Measurements from ENCODE around the gene ZNF45. TPM values are rescaled to one million over a fixed set of nuclear protein-coding genes. Genes with fewer than 3 reads are reported as not detected.

ZNF45 gene
- total and polyA plus RNA-seq, 2 donors (not counting 3 experiments of a cell fraction or from before 2014, with no cell fraction given), result 6.1 to 10.8 TPM

DNA sequence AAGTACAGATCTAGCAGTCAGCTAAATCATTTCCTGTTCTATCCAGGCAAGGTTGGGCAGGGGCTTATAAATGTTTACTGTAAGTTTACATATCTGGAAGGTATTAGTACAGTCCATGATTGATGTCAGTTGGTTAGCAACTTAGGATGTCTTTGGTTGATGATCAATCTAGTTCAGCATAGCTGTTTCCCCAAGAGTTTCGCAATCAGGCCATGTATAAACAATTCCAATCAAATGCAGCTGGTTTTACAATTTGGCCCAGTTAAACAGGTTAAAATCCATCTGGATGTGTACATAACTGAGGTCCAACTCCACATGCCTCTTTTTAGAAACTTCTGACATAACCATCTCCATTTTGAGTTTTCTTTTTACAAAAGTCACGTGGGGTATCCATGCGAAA, 22.8 kb upstream of the ZNF45 start:
- Histone ChIP-seq H3K27me3 (ENCODE audit: control insufficient read depth in 2 of 2, insufficient read depth in 2 of 2, low read length in 2 of 2) (no peaks in the 10 kb centered on the region), H3K36me3 (ENCODE audit: control insufficient read depth in 2 of 2, extremely low read depth in 1 of 2, insufficient read depth in 2 of 2, low read length in 2 of 2) (no peaks in the 10 kb centered on the region), H3K27ac (ENCODE audit: insufficient read depth, low read depth, low read length) (no peak overlapping the region), H3K9me3 (replicated peaks; ENCODE audit: control insufficient read depth, insufficient read depth, low read length) (no peaks in the 10 kb centered on the region), H3K4me2 (ENCODE audit: insufficient read depth, low read length) (no peak overlapping the region), H3K9me1 (replicated peaks; ENCODE audit: control insufficient read depth, extremely low read depth, insufficient read depth, low read length) (no peaks in the 10 kb centered on the region), H4K20me1 (replicated peaks; ENCODE audit: control insufficient read depth, extremely low read depth, insufficient read depth, low read length) (no peaks in the 10 kb centered on the region), H3K4me1 (ENCODE audit: control insufficient read depth, extremely low read depth, insufficient read depth, low read length) (no peaks in the 10 kb centered on the region), H3K9ac (replicated peaks; ENCODE audit: extremely low read depth, insufficient read depth, low read length) (no peak overlapping the region), H2AFZ (ENCODE audit: low read depth, low read length) (no peak overlapping the region), H3K4me3 (replicated peaks in 1 of 3; ENCODE audit: insufficient read depth in 1 of 3, low read depth in 1 of 3, low read length in 3 of 3) (no peak overlapping the region), H3K79me2 (ENCODE audit: control insufficient read depth, insufficient read depth, low read length) (no peaks in the 10 kb centered on the region)
- DNase-seq (ENCODE audit: low read depth, low spot score) (no peak), FAIRE-seq (no peak)
- intact Hi-C loops (cut with micrococcal nuclease) (no loop called here), dilution Hi-C loops (cut with MboI; ENCODE audit: extremely low pct_ligation_motif_present, low sequenced_read_pairs) (no loop called here)
- TF ChIP-seq MYC (IDR thresholded peaks at IDR 0.05; ENCODE audit: low read depth, low read length) (no peak), POLR2AphosphoS5 (IDR thresholded peaks at IDR 0.05; ENCODE audit: insufficient read depth, low read depth, low read length) (no peak), FOS (IDR thresholded peaks at IDR 0.05; ENCODE audit: borderline replicate concordance, insufficient read depth, low read length) (no peak)
- TF ChIP-seq, protein P1, sequence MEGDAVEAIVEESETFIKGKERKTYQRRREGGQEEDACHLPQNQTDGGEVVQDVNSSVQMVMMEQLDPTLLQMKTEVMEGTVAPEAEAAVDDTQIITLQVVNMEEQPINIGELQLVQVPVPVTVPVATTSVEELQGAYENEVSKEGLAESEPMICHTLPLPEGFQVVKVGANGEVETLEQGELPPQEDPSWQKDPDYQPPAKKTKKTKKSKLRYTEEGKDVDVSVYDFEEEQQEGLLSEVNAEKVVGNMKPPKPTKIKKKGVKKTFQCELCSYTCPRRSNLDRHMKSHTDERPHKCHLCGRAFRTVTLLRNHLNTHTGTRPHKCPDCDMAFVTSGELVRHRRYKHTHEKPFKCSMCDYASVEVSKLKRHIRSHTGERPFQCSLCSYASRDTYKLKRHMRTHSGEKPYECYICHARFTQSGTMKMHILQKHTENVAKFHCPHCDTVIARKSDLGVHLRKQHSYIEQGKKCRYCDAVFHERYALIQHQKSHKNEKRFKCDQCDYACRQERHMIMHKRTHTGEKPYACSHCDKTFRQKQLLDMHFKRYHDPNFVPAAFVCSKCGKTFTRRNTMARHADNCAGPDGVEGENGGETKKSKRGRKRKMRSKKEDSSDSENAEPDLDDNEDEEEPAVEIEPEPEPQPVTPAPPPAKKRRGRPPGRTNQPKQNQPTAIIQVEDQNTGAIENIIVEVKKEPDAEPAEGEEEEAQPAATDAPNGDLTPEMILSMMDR (IDR thresholded peaks at IDR 0.05; ENCODE audit: extremely low read depth in 1 of 2, insufficient read depth in 1 of 2, low read depth in 1 of 2, low read length in 2 of 2), result no peak
- ChIA-PET CTCF (no interaction called here), POLR2A (no interaction called here)
- BruUV-seq (replicated peaks), result no TSS peak

DNA sequence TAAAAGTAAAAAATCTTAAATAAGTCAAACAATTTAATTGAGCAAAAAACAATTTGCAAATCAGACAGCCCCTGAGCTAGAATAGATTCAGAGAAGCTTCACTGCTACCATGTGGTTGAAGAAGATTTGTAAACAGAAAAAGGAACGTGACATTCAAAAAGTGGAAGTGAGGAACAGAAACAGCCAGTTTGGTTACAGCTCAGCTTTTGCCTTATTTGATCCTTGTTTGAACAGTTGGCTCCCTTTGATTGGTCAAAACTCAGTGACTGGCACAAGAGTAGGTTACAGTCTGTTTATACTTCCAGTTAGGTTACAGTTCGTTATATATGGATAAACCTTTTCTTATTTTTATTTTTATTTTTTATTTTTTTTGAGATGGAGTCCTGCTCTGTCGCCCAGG, 21.7 kb upstream of the ZNF45 start:
- BruUV-seq (replicated peaks), result no TSS peak

More for the DNA sequence above, 21.7 kb upstream of the ZNF45 start:
- no peaks in the 10 kb centered on the region for H3K36me3 ChIP-seq (ENCODE audit: control insufficient read depth in 2 of 2, extremely low read depth in 1 of 2, insufficient read depth in 2 of 2, low read length in 2 of 2)
- dilution Hi-C loops (cut with MboI; ENCODE audit: extremely low pct_ligation_motif_present, low sequenced_read_pairs) (no loop called here), intact Hi-C loops (cut with micrococcal nuclease) (no loop called here)
- no peaks in the 10 kb centered on the region for H3K79me2 ChIP-seq (ENCODE audit: control insufficient read depth, insufficient read depth, low read length)
- no peak for TF ChIP-seq POLR2AphosphoS5 (IDR thresholded peaks at IDR 0.05; ENCODE audit: insufficient read depth, low read depth, low read length)
- TF ChIP-seq POLR2A (IDR thresholded peaks at IDR 0.05; ENCODE audit: low read depth, low read length), result no peak
- TF ChIP-seq FOS (IDR thresholded peaks at IDR 0.05; ENCODE audit: borderline replicate concordance, insufficient read depth, low read length), result no peak
- TF ChIP-seq, protein P2, sequence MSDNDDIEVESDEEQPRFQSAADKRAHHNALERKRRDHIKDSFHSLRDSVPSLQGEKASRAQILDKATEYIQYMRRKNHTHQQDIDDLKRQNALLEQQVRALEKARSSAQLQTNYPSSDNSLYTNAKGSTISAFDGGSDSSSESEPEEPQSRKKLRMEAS (IDR thresholded peaks at IDR 0.05; ENCODE audit: insufficient read depth, insufficient read length), result no peak
- no peak for TF ChIP-seq GATA2 (IDR thresholded peaks at IDR 0.05; ENCODE audit: insufficient read depth, insufficient read length, low read depth, low read length)
- TF ChIP-seq JUN (IDR thresholded peaks at IDR 0.05; ENCODE audit: borderline replicate concordance, insufficient read depth, insufficient read length, low read depth), result no peak
- no peak for TF ChIP-seq EZH2 (IDR thresholded peaks at IDR 0.05; ENCODE audit: borderline replicate concordance, low read depth, low read length, severe bottlenecking)
- TF ChIP-seq MYC (IDR thresholded peaks at IDR 0.05; ENCODE audit: low read depth, low read length), result no peak
- TF ChIP-seq, protein P1 (IDR thresholded peaks at IDR 0.05; ENCODE audit: extremely low read depth in 1 of 2, insufficient read depth in 1 of 2, low read depth in 1 of 2, low read length in 2 of 2), result no peak
- H4K20me1 ChIP-seq (replicated peaks; ENCODE audit: control insufficient read depth, extremely low read depth, insufficient read depth, low read length), result no peaks in the 10 kb centered on the region
- no peak overlapping the region for H3K4me3 ChIP-seq (replicated peaks in 1 of 3; ENCODE audit: insufficient read depth in 1 of 3, low read depth in 1 of 3, low read length in 3 of 3)
- no peaks in the 10 kb centered on the region for H3K4me1 ChIP-seq (ENCODE audit: control insufficient read depth, extremely low read depth, insufficient read depth, low read length)
- H2AFZ ChIP-seq (ENCODE audit: low read depth, low read length), result no peak overlapping the region
- no peaks in the 10 kb centered on the region for H3K9me1 ChIP-seq (replicated peaks; ENCODE audit: control insufficient read depth, extremely low read depth, insufficient read depth, low read length)
- H3K9ac ChIP-seq (replicated peaks; ENCODE audit: extremely low read depth, insufficient read depth, low read length), result no peak overlapping the region
- no peaks in the 10 kb centered on the region for H3K27me3 ChIP-seq (ENCODE audit: control insufficient read depth in 2 of 2, insufficient read depth in 2 of 2, low read length in 2 of 2)
- FAIRE-seq (no peak), DNase-seq (ENCODE audit: low read depth, low spot score) (no peak)
- no peak overlapping the region for H3K4me2 ChIP-seq (ENCODE audit: insufficient read depth, low read length)
- CTCF ChIA-PET, result no interaction called here
- no peaks in the 10 kb centered on the region for H3K9me3 ChIP-seq (replicated peaks; ENCODE audit: control insufficient read depth, insufficient read depth, low read length)
- POLR2A ChIA-PET, result no interaction called here
- no peak overlapping the region for H3K27ac ChIP-seq (ENCODE audit: insufficient read depth, low read depth, low read length)
